Measurements from ENCODE around the gene S1PR4. TPM values are rescaled to one million over a fixed set of nuclear protein-coding genes. Genes with fewer than 3 reads are reported as not detected.
"Not testable (repeated sequence)": the region's sequence is repeated elsewhere in the genome, so short reads cannot be mapped to it uniquely, and the experiment has no call there.

Gene S1PR4
- total RNA-seq, 1 experiment from 2014 or later = not detected

DNA sequence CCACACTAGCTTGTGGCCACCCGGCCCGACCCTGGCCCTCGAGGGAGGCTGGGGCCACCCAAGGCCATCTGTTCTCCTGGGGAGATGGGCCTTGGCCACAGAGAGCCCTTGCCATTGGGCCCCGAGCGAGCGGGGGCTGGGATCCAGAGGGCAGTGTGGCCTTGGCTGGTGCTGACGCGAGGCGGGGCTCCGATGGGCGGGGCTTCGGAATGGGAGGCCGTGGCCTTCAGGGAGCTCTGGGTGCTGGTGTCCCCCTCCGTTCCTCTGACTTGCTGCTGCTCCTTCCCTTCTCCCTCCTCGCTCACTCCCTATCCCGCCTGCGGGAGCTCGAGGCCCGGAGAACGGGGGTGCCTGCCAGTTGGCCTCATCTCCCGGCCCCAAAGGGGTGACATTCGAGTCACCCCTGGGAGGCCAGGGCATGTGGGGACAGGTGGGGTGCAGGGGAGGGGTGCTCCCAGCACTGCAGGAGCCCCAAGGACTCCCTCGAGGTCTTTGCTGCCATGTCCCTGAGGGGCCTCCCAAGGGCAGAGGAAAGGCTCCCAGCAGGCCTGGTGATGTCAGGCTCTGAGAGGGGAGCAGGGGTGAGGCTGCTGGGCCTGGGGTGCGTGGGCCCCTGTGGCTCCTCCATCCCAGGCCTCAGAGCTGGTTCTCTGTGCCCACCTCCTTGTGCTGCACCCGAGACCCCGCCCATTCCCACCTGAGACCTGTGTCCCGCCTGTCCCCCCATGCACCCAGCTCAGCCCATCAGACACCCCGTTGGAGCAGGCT, 11.3 kb downstream of the S1PR4 start:
- H3K27me3 ChIP-seq (replicated peaks; ENCODE audit: control insufficient read depth, insufficient read depth, low read length) = no peaks in the 10 kb centered on the region
- no TSS peak for BruUV-seq (replicated peaks)
- H3K9me3 ChIP-seq = no peaks in the 10 kb centered on the region
- intact Hi-C loops (cut with micrococcal nuclease; ENCODE audit: unreplicated experiment) = no loop called here
- H3K36me3 ChIP-seq (ENCODE audit: control insufficient read depth, insufficient read depth, low read length) = no peaks in the 10 kb centered on the region
- Mint-ChIP-seq H3K4me1 (ENCODE audit: low read depth, unreplicated experiment) (peaks cover 14% of the 10 kb centered on the region), H3K4me3 (ENCODE audit: unreplicated experiment) (no peak overlapping the region), H3K36me3 (ENCODE audit: insufficient read depth, unreplicated experiment) (peaks cover 21% of the 10 kb centered on the region), H3K27ac (ENCODE audit: unreplicated experiment) (no peak overlapping the region), H3K27me3 (ENCODE audit: insufficient read depth, unreplicated experiment) (no peaks in the 10 kb centered on the region), H3K9me3 (ENCODE audit: unreplicated experiment) (no peaks in the 10 kb centered on the region)
- no peak overlapping the region for H3K4me3 ChIP-seq (ENCODE audit: low read depth, low read length)
- peaks cover 9% of the 10 kb centered on the region; the same call in 1 of the 2 replicates for H3K4me1 ChIP-seq
- TF ChIP-seq, protein P1, sequence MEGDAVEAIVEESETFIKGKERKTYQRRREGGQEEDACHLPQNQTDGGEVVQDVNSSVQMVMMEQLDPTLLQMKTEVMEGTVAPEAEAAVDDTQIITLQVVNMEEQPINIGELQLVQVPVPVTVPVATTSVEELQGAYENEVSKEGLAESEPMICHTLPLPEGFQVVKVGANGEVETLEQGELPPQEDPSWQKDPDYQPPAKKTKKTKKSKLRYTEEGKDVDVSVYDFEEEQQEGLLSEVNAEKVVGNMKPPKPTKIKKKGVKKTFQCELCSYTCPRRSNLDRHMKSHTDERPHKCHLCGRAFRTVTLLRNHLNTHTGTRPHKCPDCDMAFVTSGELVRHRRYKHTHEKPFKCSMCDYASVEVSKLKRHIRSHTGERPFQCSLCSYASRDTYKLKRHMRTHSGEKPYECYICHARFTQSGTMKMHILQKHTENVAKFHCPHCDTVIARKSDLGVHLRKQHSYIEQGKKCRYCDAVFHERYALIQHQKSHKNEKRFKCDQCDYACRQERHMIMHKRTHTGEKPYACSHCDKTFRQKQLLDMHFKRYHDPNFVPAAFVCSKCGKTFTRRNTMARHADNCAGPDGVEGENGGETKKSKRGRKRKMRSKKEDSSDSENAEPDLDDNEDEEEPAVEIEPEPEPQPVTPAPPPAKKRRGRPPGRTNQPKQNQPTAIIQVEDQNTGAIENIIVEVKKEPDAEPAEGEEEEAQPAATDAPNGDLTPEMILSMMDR (IDR thresholded peaks at IDR 0.05; ENCODE audit: insufficient read depth in 1 of 2, low read depth in 1 of 2, low read length in 1 of 2, severe bottlenecking in 1 of 2, unreplicated experiment in 1 of 2) = no peak
- ChIA-PET POLR2A (interaction anchor here (0.6 kb wide), 1 partner anchor 317 kb away, joined by 3 read pairs; no protein-coding TSS in a partner anchor), CTCF (interaction anchor here (0.6 kb wide), 1 partner anchor 21 kb away, joined by 3 read pairs; no protein-coding TSS in a partner anchor)
- DNase-seq = no peak

DNA sequence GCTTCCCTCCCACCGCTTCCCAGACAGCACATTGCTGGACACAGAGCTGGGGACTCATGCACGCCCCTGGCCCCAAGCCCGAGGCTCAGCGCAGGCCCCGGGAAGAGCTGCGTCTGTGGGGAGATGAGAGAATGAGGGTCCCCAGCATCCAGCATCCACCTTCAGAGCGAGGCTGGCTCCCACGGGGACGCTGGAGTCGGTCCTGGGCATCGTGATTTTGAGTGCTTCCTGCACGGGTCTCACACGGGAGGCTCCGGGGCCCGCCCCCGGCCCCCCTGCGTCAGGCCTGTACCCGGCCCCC, 11.9 kb downstream of the S1PR4 start:
- Histone ChIP-seq H3K36me3 (ENCODE audit: control insufficient read depth, insufficient read depth, low read length) (no peaks in the 10 kb centered on the region), H3K4me1 (peaks cover 9% of the 10 kb centered on the region; the same call in 1 of the 2 replicates), H3K27me3 (replicated peaks; ENCODE audit: control insufficient read depth, insufficient read depth, low read length) (no peaks in the 10 kb centered on the region), H3K9me3 (no peaks in the 10 kb centered on the region), H3K4me3 (ENCODE audit: low read depth, low read length) (no peak overlapping the region)
- H3K4me1 Mint-ChIP-seq (ENCODE audit: low read depth, unreplicated experiment) = peaks cover 14% of the 10 kb centered on the region
- no TSS peak for BruUV-seq (replicated peaks)
- no peak for DNase-seq
- CTCF ChIA-PET = interaction anchor here (0.6 kb wide), 1 partner anchor 20 kb away, joined by 3 read pairs; no protein-coding TSS in a partner anchor
- peaks cover 21% of the 10 kb centered on the region for H3K36me3 Mint-ChIP-seq (ENCODE audit: insufficient read depth, unreplicated experiment)
- POLR2A ChIA-PET = no interaction called here
- intact Hi-C loops (cut with micrococcal nuclease; ENCODE audit: unreplicated experiment) = no loop called here
- no peaks in the 10 kb centered on the region for H3K27me3 Mint-ChIP-seq (ENCODE audit: insufficient read depth, unreplicated experiment)
- no peak overlapping the region for H3K27ac Mint-ChIP-seq (ENCODE audit: unreplicated experiment)
- TF ChIP-seq, protein P1 (IDR thresholded peaks at IDR 0.05; ENCODE audit: insufficient read depth in 1 of 2, low read depth in 1 of 2, low read length in 1 of 2, severe bottlenecking in 1 of 2, unreplicated experiment in 1 of 2) = no peak
- H3K4me3 Mint-ChIP-seq (ENCODE audit: unreplicated experiment) = no peak overlapping the region
- no peaks in the 10 kb centered on the region for H3K9me3 Mint-ChIP-seq (ENCODE audit: unreplicated experiment)

DNA sequence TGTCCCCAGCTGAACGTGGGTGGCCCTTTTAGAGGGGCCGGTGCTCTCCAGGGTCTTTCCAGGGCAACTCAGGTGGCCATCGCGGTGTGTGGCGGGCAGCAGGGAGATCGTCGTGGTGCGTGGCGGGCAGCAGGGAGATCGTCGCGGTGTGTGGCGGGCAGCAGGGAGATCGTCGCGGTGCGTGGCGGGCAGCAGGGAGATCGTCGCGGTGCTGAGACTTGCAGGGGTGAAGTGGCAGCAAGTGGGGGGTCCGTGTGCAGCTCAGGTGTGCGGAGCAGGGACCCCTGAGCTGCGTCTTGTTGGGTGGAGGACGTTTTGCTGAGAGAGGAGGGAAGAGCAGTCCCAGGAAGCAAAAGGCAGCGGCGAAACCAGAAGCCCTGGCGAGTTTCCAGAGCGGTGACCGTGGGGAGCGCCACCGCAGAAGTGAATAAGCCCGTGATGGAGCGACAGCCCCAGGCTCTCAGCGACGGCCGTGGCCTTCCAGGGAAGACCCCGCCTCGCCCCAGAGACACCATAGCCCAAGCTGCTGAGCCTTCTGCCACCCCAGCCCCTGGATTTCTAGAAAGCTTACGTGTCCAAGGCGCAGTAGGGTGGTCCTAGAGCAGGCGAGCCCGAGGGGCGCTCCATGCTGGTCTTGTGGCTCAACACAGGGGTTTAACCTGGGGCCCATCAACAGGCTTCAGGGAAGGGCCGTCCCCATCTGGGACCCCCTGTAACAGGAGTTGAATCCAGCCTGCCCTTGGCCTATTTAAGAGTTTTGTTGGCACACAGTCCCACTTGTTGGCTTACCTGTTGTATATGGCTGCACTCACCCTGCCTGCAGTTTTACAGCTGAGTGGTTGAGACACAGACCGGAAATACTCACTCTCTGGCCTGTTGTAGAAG, 12.6 kb downstream of the S1PR4 start:
- no peaks in the 10 kb centered on the region for H3K36me3 ChIP-seq (ENCODE audit: control insufficient read depth, insufficient read depth, low read length)
- peaks cover 14% of the 10 kb centered on the region for H3K4me1 Mint-ChIP-seq (ENCODE audit: low read depth, unreplicated experiment)
- H3K27me3 Mint-ChIP-seq (ENCODE audit: insufficient read depth, unreplicated experiment) = no peaks in the 10 kb centered on the region
- no TSS peak for BruUV-seq (replicated peaks)
- POLR2A ChIA-PET = no interaction called here
- H3K9me3 Mint-ChIP-seq (ENCODE audit: unreplicated experiment) = no peaks in the 10 kb centered on the region
- intact Hi-C loops (cut with micrococcal nuclease; ENCODE audit: unreplicated experiment) = no loop called here
- TF ChIP-seq, protein P1 (IDR thresholded peaks at IDR 0.05; ENCODE audit: insufficient read depth in 1 of 2, low read depth in 1 of 2, low read length in 1 of 2, severe bottlenecking in 1 of 2, unreplicated experiment in 1 of 2) = no peak
- H3K27ac Mint-ChIP-seq (ENCODE audit: unreplicated experiment) = no peak overlapping the region
- H3K4me3 ChIP-seq (ENCODE audit: low read depth, low read length) = no peak overlapping the region
- H3K36me3 Mint-ChIP-seq (ENCODE audit: insufficient read depth, unreplicated experiment) = peaks cover 21% of the 10 kb centered on the region
- H3K4me3 Mint-ChIP-seq (ENCODE audit: unreplicated experiment) = no peak overlapping the region
- CTCF ChIA-PET = no interaction called here
- H3K27me3 ChIP-seq (replicated peaks; ENCODE audit: control insufficient read depth, insufficient read depth, low read length) = no peaks in the 10 kb centered on the region
- DNase-seq = no peak
- H3K9me3 ChIP-seq = no peaks in the 10 kb centered on the region
- peaks cover 9% of the 10 kb centered on the region; the same call in 1 of the 2 replicates for H3K4me1 ChIP-seq

DNA sequence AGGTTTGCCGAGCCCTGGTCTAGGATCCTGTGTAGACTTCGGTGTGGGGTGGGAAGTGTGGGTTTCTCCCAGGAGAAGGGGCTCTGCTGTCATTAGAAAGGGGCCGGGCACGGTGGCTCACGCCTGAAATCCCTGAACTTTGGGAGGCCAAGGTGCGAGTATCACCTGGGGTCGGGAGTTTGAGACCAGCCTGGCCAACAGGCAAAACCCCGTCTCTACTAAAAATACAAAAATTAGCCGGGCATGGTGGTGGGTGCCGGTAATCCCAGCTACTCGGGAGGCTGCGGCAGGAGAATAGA, 13.2 kb downstream of the S1PR4 start:
- H3K4me3 Mint-ChIP-seq (ENCODE audit: unreplicated experiment); CTCF ChIA-PET; H3K4me1 ChIP-seq; H3K27me3 ChIP-seq (replicated peaks; ENCODE audit: control insufficient read depth, insufficient read depth, low read length); H3K4me3 ChIP-seq (ENCODE audit: low read depth, low read length); H3K27me3 Mint-ChIP-seq (ENCODE audit: insufficient read depth, unreplicated experiment); intact Hi-C loops (cut with micrococcal nuclease; ENCODE audit: unreplicated experiment); H3K9me3 Mint-ChIP-seq (ENCODE audit: unreplicated experiment); BruUV-seq (replicated peaks); DNase-seq; H3K36me3 ChIP-seq (ENCODE audit: control insufficient read depth, insufficient read depth, low read length); H3K27ac Mint-ChIP-seq (ENCODE audit: unreplicated experiment); POLR2A ChIA-PET; H3K9me3 ChIP-seq: not testable (repeated sequence)
- Mint-ChIP-seq H3K36me3 (ENCODE audit: insufficient read depth, unreplicated experiment) (peaks cover 21% of the 10 kb centered on the region), H3K4me1 (ENCODE audit: low read depth, unreplicated experiment) (peaks cover 13% of the 10 kb centered on the region)
